Esophagus muscularis mucosa (tissue), 4 donors: ENCODE results near the gene PNMA5. TPM values are rescaled to one million over a fixed set of nuclear protein-coding genes. Genes with fewer than 3 reads are reported as not detected.
"Not testable (repeated sequence)": the region's sequence is repeated elsewhere in the genome, so short reads cannot be mapped to it uniquely, and the experiment has no call there.

Experiments used
- DNase-seq: peaks from one replicate; pipeline ENCODE4 v3.0.0-alpha.2; 2017; ENCODE audit errors: extremely low spot score
- H3K27ac ChIP-seq, 4 donors: fragments of 200-600 bp; sonication (generic); replicated peaks in 1 of 4; 1 replicate in 3 of 4; 2 replicates in 1 of 4; pipeline ENCODE4 v1.5.1; 2016 to 2019; ENCODE audit warnings: mild to moderate bottlenecking in 1 of 4
- H3K27me3 ChIP-seq, 4 donors: fragments of 200-600 bp; sonication (generic); one replicate each; pipeline versions ENCODE4 v1.5.1 to v1.6.0; 2016 to 2019
- H3K36me3 ChIP-seq, 4 donors: fragments of 200-600 bp; sonication (generic); one replicate each; pipeline ENCODE4 v1.5.1; 2016 to 2019
- H3K4me1 ChIP-seq, 4 donors: fragments of 200-600 bp; sonication (generic); one replicate each; pipeline ENCODE4 v1.5.1; 2016 to 2019
- H3K4me3 ChIP-seq, 4 donors: fragments of 200-600 bp; sonication (generic); 1 replicate in 2 of 4; 2 replicates in 2 of 4; pipeline ENCODE4 v1.5.1; 2016 to 2019; ENCODE audit warnings: mild to moderate bottlenecking in 4 of 4, moderate library complexity in 1 of 4
- H3K9me3 ChIP-seq, 4 donors: fragments of 200-600 bp; sonication (generic); 1 replicate in 3 of 4; 2 replicates in 1 of 4; pipeline ENCODE4 v1.5.1; 2016 to 2019
- EP300 ChIP-seq: sonication (generic); formaldehyde crosslinking; IDR thresholded peaks from one replicate; pipeline ENCODE4 v1.6.1; 2017; ENCODE audit warnings: antibody characterized with exemption
- POLR2A ChIP-seq: fragments of 450-650 bp; IDR thresholded peaks from one replicate; pipeline ENCODE4 v1.6.1; 2017; ENCODE audit warnings: antibody characterized with exemption, moderate library complexity, mild to moderate bottlenecking, low read depth
- POLR2AphosphoS5 ChIP-seq, 2 donors: sonication (generic); formaldehyde crosslinking; IDR thresholded peaks; one replicate each; pipeline ENCODE4 v1.6.1; 2017; ENCODE audit warnings: antibody characterized with exemption in 2 of 2
- WGBS: methylation state at CpG from one replicate; pipeline ENCODE4 v1.1.5; 2018; 5-methylcytosine and 5-hydroxymethylcytosine counted together
- intact Hi-C: fragments of 100-400 bp; cut with DNase I; formaldehyde crosslinking; loops from one replicate; pipeline ENCODE4 v1.15.1; 2023
- total RNA-seq, 4 donors: library from RNA; depleted of rRNA; stranded (reverse); fragments of >200 nt; gene quantifications; one replicate each; pipeline versions ENCODE4 v1.1.0 to v1.2.1, GENCODE V29; 2016
- TF ChIP-seq, protein P1 (sequence below), 3 experiments: fragments of 200-600 bp in 2 of 3; fragments of 450-650 bp in 1 of 3; sonication (generic) in 2 of 3; IDR thresholded peaks; one replicate each; pipeline ENCODE4 v1.5.1; 2017 to 2019; ENCODE audit warnings: antibody characterized with exemption in 3 of 3, mild to moderate bottlenecking in 2 of 3, moderate library complexity in 1 of 3

PNMA5 gene
- total RNA-seq, 4 donors from 2014 or later, result not detected

- Histone ChIP-seq H3K27ac (no peak overlapping the region), H3K4me3 (no peak overlapping the region), H3K36me3 (no peaks in the 10 kb centered on the region), H3K27me3 (no peaks in the 10 kb centered on the region), H3K4me1 (no peaks in the 10 kb centered on the region), H3K9me3 (no peaks in the 10 kb centered on the region)
- intact Hi-C loops, result no loop called here
- 74% methylated on average over 4 of the region's 4 CpGs for WGBS
- no peak for DNase-seq
- TF ChIP-seq EP300, result no peak
- TF ChIP-seq, protein P1, sequence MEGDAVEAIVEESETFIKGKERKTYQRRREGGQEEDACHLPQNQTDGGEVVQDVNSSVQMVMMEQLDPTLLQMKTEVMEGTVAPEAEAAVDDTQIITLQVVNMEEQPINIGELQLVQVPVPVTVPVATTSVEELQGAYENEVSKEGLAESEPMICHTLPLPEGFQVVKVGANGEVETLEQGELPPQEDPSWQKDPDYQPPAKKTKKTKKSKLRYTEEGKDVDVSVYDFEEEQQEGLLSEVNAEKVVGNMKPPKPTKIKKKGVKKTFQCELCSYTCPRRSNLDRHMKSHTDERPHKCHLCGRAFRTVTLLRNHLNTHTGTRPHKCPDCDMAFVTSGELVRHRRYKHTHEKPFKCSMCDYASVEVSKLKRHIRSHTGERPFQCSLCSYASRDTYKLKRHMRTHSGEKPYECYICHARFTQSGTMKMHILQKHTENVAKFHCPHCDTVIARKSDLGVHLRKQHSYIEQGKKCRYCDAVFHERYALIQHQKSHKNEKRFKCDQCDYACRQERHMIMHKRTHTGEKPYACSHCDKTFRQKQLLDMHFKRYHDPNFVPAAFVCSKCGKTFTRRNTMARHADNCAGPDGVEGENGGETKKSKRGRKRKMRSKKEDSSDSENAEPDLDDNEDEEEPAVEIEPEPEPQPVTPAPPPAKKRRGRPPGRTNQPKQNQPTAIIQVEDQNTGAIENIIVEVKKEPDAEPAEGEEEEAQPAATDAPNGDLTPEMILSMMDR (IDR thresholded peaks at IDR 0.05), result no peak
- no peak for TF ChIP-seq POLR2AphosphoS5 (IDR thresholded peaks at IDR 0.05)
- no peak for TF ChIP-seq POLR2A
These were observed 10.1 kb upstream of the PNMA5 start for GRCh38 chrX:153003981-153004380.

GRCh38 chrX:153002182-153002581, 8.3 kb upstream of the PNMA5 start:
- H3K36me3 ChIP-seq, intact Hi-C loops, H3K27ac ChIP-seq, H3K4me3 ChIP-seq, H3K9me3 ChIP-seq, DNase-seq, H3K27me3 ChIP-seq, H3K4me1 ChIP-seq: not testable (repeated sequence)
- WGBS, result 72% methylated on average over 2 of the region's 2 CpGs

GRCh38 chrX:152997337-152997736, 3.4 kb upstream of the PNMA5 start:
- intact Hi-C loops, result no loop called here
- H3K4me3 ChIP-seq, result no peak overlapping the region
- no peaks in the 10 kb centered on the region for H3K9me3 ChIP-seq
- 91% methylated on average over 9 of the region's 9 CpGs for WGBS
- TF ChIP-seq, protein P1 (IDR thresholded peaks at IDR 0.05), result no peak
- TF ChIP-seq POLR2A (no peak), POLR2AphosphoS5 (IDR thresholded peaks at IDR 0.05) (no peak), EP300 (no peak)
- no peaks in the 10 kb centered on the region for H3K27me3 ChIP-seq
- DNase-seq, result no peak
- no peaks in the 10 kb centered on the region for H3K4me1 ChIP-seq
- H3K36me3 ChIP-seq, result no peaks in the 10 kb centered on the region
- no peak overlapping the region for H3K27ac ChIP-seq

- Histone ChIP-seq H3K27me3 (no peaks in the 10 kb centered on the region), H3K36me3 (no peaks in the 10 kb centered on the region), H3K9me3 (no peaks in the 10 kb centered on the region), H3K4me3 (no peak overlapping the region), H3K27ac (no peak overlapping the region), H3K4me1 (no peaks in the 10 kb centered on the region)
- intact Hi-C loops, result no loop called here
- WGBS, result 73% methylated on average over 4 of the region's 4 CpGs
- TF ChIP-seq, protein P1 (IDR thresholded peaks at IDR 0.05), result no peak
- TF ChIP-seq EP300 (no peak), POLR2A (no peak), POLR2AphosphoS5 (IDR thresholded peaks at IDR 0.05) (no peak)
- DNase-seq, result no peak
These were observed 1.8 kb downstream of the PNMA5 start for GRCh38 chrX:152992115-152992514.

- TF ChIP-seq, protein P1 (IDR thresholded peaks at IDR 0.05), result no peak
- no peak for TF ChIP-seq EP300
- no peak for TF ChIP-seq POLR2A
- TF ChIP-seq POLR2AphosphoS5 (IDR thresholded peaks at IDR 0.05), result no peak
- Histone ChIP-seq H3K9me3 (no peaks in the 10 kb centered on the region), H3K27me3 (no peaks in the 10 kb centered on the region), H3K4me3 (no peak overlapping the region), H3K27ac (no peak overlapping the region), H3K4me1 (no peaks in the 10 kb centered on the region), H3K36me3 (no peaks in the 10 kb centered on the region)
- no peak for DNase-seq
- intact Hi-C loops, result no loop called here
- WGBS, result 71% methylated on average over 5 of the region's 5 CpGs
These were observed 2.8 kb downstream of the PNMA5 start for GRCh38 chrX:152991123-152991522.
